GM12878 (cell line): ENCODE measurements around the gene ACOT6. TPM values are rescaled to one million over a fixed set of nuclear protein-coding genes. Genes with fewer than 3 reads are reported as not detected.

Experiments used
- BACH1 ChIP-seq: fragments of 450-650 bp; IDR thresholded peaks from 2 replicates; pipeline ENCODE4 v1.6.1; 2017; ENCODE audit warnings: mild to moderate bottlenecking, borderline replicate concordance
- BCL11A ChIP-seq: IDR thresholded peaks from 2 replicates; pipeline ENCODE4 v1.6.1; 2011; ENCODE audit warnings: low read depth, low read length
- E2F8 ChIP-seq: fragments of 450-650 bp; IDR thresholded peaks from 2 replicates; pipeline ENCODE4 v1.6.1; 2018; ENCODE audit warnings: mild to moderate bottlenecking, low read depth, moderate library complexity; ENCODE audit not compliant: partially characterized antibody
- HDAC2 ChIP-seq: fragments of 200-600 bp; sonication (generic); IDR thresholded peaks from 2 replicates; pipeline ENCODE4 v1.6.1; 2017
- NR2F1 ChIP-seq: fragments of 450-650 bp; conservative IDR thresholded peaks from 2 replicates; pipeline ENCODE4 v1.6.1; 2017; ENCODE audit warnings: mild to moderate bottlenecking
- POLR2AphosphoS5 ChIP-seq: IDR thresholded peaks from 2 replicates; pipeline ENCODE4 v1.6.1; 2011; ENCODE audit warnings: mild to moderate bottlenecking, low read length, inconsistent platforms
- SUPT20H ChIP-seq: IDR thresholded peaks from 2 replicates; pipeline ENCODE4 v1.6.1; 2011; ENCODE audit warnings: low read depth, mild to moderate bottlenecking, low read length, moderate library complexity, borderline replicate concordance; ENCODE audit not compliant: control insufficient read depth
- SUZ12 ChIP-seq: fragments of 200-600 bp; sonication (generic); IDR thresholded peaks from one replicate; pipeline ENCODE4 v1.6.1; 2018; ENCODE audit warnings: antibody characterized with exemption, mild to moderate bottlenecking; ENCODE audit not compliant: unreplicated experiment
- polyA plus RNA-seq, 11 experiments: library from polyadenylated mRNA; depleted of rRNA in 4 of 11; unstranded in 6 of 11; stranded (reverse) in 5 of 11; fragments of >200 nt; fragmentation: Nextera tagmentation in 4 of 11; fragmentation: Illumina TruSeq in 1 of 11; extraction: Ambion mirVana in 4 of 11; extraction: Trizol in 1 of 11; gene quantifications; 1 replicate in 1 of 11; 2 replicates in 10 of 11; pipeline versions ENCODE4 v1.2.1 to v1.2.3, GENCODE V29; 2011 to 2016; ENCODE audit warnings: inconsistent platforms in 2 of 11, missing spikeins in 2 of 11, low read depth in 1 of 11
- total RNA-seq, 4 experiments: library from RNA; depleted of rRNA in 3 of 4; stranded (reverse); fragments of >200 nt in 3 of 4; fragmentation: Illumina TruSeq in 1 of 4; extraction: Trizol in 1 of 4; gene quantifications; 2 replicates each; pipeline versions ENCODE4 v1.2.1 to v1.2.3, GENCODE V29; 2013 to 2021
- TF ChIP-seq, protein P1 (sequence below): IDR thresholded peaks from 2 replicates; pipeline ENCODE4 v1.6.1; 2012; ENCODE audit warnings: improper control_type of control experiment, low read depth, low read length; ENCODE audit not compliant: insufficient replicate concordance
- TF ChIP-seq, protein P2 (sequence below): fragments of 450-650 bp; formaldehyde crosslinking; IDR thresholded peaks from 2 replicates; pipeline ENCODE4 v1.5.0; 2022; ENCODE audit warnings: mild to moderate bottlenecking, missing genetic modification characterization
- TF ChIP-seq, protein P3 (sequence below): fragments of 450-650 bp; formaldehyde crosslinking; IDR thresholded peaks from 2 replicates; pipeline ENCODE4 v1.4.0; 2022; ENCODE audit warnings: mild to moderate bottlenecking, moderate library complexity
- TF ChIP-seq, protein P4 (sequence below): fragments of 450-650 bp; IDR thresholded peaks from 2 replicates; pipeline ENCODE4 v1.6.1; 2016; ENCODE audit warnings: mild to moderate bottlenecking

The ACOT6 gene
- total and polyA plus RNA-seq, 10 of the 15 experiments (the other 5 are each of a cell fraction or from before 2014, with no cell fraction given) = not detected

DNA sequence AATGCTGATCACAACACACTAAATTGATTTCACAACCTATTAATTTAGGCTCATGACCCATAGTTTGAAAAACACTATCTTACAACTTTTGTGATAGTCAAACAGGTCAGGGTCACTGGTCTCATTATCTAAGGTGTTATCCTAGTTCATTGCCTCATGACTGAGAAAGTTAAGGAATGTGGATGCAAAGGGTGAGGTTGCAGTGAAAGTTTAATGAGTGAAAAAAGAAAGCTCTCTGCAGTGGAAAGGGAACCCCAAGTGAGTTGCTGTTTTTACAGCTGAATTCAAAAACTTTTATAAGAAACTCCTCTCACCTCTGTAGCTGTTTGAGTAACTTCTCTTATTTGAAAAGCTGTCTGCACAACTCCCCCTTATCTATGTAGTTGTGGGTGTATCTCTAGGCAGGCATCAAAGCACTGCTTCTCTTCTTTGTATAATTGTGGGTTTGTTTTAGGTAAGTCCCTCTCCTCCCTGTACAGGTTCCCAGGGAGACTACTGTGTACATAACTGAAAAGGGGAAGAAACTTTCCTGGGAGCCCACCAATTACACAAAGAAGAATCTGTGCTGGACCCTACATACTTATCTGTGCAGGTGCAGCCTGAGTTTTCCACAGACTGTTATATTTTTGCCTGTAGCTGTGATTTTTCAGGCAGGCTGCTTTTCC, 51.4 kb downstream of the ACOT6 start (continued):
- TF ChIP-seq HDAC2 (no peak), BACH1 (no peak; the same call in 1 of the 2 replicates), POLR2AphosphoS5 (no peak), NR2F1 (peak; percentile 38; the same call in 1 of the 2 replicates), SUPT20H (no peak), SUZ12 (no peak), BCL11A (0 out of 2 replicates have a peak, but pooled peaks have one; percentile 13), E2F8 (no peak)
- TF ChIP-seq, protein P1, sequence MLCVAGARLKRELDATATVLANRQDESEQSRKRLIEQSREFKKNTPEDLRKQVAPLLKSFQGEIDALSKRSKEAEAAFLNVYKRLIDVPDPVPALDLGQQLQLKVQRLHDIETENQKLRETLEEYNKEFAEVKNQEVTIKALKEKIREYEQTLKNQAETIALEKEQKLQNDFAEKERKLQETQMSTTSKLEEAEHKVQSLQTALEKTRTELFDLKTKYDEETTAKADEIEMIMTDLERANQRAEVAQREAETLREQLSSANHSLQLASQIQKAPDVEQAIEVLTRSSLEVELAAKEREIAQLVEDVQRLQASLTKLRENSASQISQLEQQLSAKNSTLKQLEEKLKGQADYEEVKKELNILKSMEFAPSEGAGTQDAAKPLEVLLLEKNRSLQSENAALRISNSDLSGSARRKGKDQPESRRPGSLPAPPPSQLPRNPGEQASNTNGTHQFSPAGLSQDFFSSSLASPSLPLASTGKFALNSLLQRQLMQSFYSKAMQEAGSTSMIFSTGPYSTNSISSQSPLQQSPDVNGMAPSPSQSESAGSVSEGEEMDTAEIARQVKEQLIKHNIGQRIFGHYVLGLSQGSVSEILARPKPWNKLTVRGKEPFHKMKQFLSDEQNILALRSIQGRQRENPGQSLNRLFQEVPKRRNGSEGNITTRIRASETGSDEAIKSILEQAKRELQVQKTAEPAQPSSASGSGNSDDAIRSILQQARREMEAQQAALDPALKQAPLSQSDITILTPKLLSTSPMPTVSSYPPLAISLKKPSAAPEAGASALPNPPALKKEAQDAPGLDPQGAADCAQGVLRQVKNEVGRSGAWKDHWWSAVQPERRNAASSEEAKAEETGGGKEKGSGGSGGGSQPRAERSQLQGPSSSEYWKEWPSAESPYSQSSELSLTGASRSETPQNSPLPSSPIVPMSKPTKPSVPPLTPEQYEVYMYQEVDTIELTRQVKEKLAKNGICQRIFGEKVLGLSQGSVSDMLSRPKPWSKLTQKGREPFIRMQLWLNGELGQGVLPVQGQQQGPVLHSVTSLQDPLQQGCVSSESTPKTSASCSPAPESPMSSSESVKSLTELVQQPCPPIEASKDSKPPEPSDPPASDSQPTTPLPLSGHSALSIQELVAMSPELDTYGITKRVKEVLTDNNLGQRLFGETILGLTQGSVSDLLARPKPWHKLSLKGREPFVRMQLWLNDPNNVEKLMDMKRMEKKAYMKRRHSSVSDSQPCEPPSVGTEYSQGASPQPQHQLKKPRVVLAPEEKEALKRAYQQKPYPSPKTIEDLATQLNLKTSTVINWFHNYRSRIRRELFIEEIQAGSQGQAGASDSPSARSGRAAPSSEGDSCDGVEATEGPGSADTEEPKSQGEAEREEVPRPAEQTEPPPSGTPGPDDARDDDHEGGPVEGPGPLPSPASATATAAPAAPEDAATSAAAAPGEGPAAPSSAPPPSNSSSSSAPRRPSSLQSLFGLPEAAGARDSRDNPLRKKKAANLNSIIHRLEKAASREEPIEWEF = no peak
- TF ChIP-seq, protein P2, sequence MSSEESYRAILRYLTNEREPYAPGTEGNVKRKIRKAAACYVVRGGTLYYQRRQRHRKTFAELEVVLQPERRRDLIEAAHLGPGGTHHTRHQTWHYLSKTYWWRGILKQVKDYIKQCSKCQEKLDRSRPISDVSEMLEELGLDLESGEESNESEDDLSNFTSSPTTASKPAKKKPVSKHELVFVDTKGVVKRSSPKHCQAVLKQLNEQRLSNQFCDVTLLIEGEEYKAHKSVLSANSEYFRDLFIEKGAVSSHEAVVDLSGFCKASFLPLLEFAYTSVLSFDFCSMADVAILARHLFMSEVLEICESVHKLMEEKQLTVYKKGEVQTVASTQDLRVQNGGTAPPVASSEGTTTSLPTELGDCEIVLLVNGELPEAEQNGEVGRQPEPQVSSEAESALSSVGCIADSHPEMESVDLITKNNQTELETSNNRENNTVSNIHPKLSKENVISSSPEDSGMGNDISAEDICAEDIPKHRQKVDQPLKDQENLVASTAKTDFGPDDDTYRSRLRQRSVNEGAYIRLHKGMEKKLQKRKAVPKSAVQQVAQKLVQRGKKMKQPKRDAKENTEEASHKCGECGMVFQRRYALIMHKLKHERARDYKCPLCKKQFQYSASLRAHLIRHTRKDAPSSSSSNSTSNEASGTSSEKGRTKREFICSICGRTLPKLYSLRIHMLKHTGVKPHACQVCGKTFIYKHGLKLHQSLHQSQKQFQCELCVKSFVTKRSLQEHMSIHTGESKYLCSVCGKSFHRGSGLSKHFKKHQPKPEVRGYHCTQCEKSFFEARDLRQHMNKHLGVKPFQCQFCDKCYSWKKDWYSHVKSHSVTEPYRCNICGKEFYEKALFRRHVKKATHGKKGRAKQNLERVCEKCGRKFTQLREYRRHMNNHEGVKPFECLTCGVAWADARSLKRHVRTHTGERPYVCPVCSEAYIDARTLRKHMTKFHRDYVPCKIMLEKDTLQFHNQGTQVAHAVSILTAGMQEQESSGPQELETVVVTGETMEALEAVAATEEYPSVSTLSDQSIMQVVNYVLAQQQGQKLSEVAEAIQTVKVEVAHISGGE (CRISPR knock-in tag) = no peak
- TF ChIP-seq, protein P3, sequence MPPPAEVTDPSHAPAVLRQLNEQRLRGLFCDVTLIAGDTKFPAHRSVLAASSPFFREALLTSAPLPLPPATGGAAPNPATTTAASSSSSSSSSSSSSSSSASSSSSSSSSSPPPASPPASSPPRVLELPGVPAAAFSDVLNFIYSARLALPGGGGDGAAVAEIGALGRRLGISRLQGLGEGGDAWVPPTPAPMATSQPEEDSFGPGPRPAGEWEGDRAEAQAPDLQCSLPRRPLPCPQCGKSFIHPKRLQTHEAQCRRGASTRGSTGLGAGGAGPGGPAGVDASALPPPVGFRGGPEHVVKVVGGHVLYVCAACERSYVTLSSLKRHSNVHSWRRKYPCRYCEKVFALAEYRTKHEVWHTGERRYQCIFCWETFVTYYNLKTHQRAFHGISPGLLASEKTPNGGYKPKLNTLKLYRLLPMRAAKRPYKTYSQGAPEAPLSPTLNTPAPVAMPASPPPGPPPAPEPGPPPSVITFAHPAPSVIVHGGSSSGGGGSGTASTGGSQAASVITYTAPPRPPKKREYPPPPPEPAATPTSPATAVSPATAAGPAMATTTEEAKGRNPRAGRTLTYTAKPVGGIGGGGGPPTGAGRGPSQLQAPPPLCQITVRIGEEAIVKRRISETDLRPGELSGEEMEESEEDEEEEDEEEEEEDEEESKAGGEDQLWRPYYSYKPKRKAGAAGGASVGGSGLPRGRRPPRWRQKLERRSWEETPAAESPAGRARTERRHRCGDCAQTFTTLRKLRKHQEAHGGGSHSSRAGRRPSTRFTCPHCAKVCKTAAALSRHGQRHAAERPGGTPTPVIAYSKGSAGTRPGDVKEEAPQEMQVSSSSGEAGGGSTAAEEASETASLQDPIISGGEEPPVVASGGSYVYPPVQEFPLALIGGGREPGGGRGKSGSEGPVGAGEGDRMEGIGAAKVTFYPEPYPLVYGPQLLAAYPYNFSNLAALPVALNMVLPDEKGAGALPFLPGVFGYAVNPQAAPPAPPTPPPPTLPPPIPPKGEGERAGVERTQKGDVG (CRISPR knock-in tag) = no peak
- TF ChIP-seq, protein P4, sequence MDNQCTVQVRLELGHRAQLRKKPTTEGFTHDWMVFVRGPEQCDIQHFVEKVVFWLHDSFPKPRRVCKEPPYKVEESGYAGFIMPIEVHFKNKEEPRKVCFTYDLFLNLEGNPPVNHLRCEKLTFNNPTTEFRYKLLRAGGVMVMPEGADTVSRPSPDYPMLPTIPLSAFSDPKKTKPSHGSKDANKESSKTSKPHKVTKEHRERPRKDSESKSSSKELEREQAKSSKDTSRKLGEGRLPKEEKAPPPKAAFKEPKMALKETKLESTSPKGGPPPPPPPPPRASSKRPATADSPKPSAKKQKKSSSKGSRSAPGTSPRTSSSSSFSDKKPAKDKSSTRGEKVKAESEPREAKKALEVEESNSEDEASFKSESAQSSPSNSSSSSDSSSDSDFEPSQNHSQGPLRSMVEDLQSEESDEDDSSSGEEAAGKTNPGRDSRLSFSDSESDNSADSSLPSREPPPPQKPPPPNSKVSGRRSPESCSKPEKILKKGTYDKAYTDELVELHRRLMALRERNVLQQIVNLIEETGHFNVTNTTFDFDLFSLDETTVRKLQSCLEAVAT = no peak
